Keratinocyte (primary cell): Measurements from ENCODE around the gene PDZD7. TPM values are rescaled to one million over a fixed set of nuclear protein-coding genes. Genes with fewer than 3 reads are reported as not detected.

Source experiments
- DNase-seq: peaks from one replicate; pipeline ENCODE4 v3.0.0-alpha.2; 2011; ENCODE audit warnings: low read depth, missing footprints, low spot score
- FAIRE-seq: peaks from 2 replicates; lab custom pipeline; 2011; peaks lifted over from hg19 to GRCh38; lab: Jason Lieb, UNC
- H2AFZ ChIP-seq: 2 replicates; pipeline ENCODE4 v1.6.0; 2012; ENCODE audit warnings: low read length, control low read depth, inconsistent platforms; ENCODE audit not compliant: control insufficient read depth
- H3K27ac ChIP-seq: 2 replicates; pipeline ENCODE4 v1.5.1; 2011; ENCODE audit warnings: low read length; ENCODE audit not compliant: control insufficient read depth, insufficient read depth
- H3K27me3 ChIP-seq: 3 replicates; pipeline ENCODE4 v1.6.0; 2011; ENCODE audit warnings: low read length; ENCODE audit not compliant: control insufficient read depth, insufficient read depth; ENCODE audit errors: extremely low read depth
- H3K36me3 ChIP-seq, 2 experiments: 2 replicates in 1 of 2; 3 replicates in 1 of 2; pipeline ENCODE4 v1.5.1; 2011; ENCODE audit warnings: low read length in 2 of 2, mild to moderate bottlenecking in 1 of 2; ENCODE audit not compliant: control insufficient read depth in 2 of 2, insufficient read depth in 2 of 2; ENCODE audit errors: extremely low read depth in 1 of 2
- H3K4me1 ChIP-seq: 3 replicates; pipeline ENCODE4 v1.5.1; 2011; ENCODE audit warnings: low read length; ENCODE audit not compliant: control insufficient read depth, insufficient read depth; ENCODE audit errors: extremely low read depth
- H3K4me2 ChIP-seq: 3 replicates; pipeline ENCODE4 v1.6.0; 2011; ENCODE audit warnings: low read depth, low read length; ENCODE audit not compliant: control insufficient read depth, insufficient read depth; ENCODE audit errors: extremely low read depth
- H3K4me3 ChIP-seq, 3 experiments: fragments of 200-600 bp in 1 of 3; sonication (generic) in 1 of 3; 2 replicates in 2 of 3; 3 replicates in 1 of 3; pipeline ENCODE4 v1.5.1; 2011 to 2016; ENCODE audit warnings: low read length in 3 of 3, mild to moderate bottlenecking in 3 of 3, control low read depth in 2 of 3, inconsistent platforms in 1 of 3, low read depth in 1 of 3, mixed read lengths in 1 of 3, mixed run types in 1 of 3, moderate library complexity in 1 of 3; ENCODE audit not compliant: control insufficient read depth in 2 of 3, insufficient read depth in 2 of 3; ENCODE audit errors: extremely low read depth in 1 of 3
- H3K79me2 ChIP-seq: 2 replicates; pipeline ENCODE4 v1.6.0; 2012; ENCODE audit warnings: low read length; ENCODE audit not compliant: control insufficient read depth, insufficient read depth
- H3K9ac ChIP-seq: 3 replicates; pipeline ENCODE4 v1.6.0; 2011; ENCODE audit warnings: low read length; ENCODE audit not compliant: control insufficient read depth, insufficient read depth; ENCODE audit errors: extremely low read depth
- H3K9me1 ChIP-seq: 3 replicates; pipeline ENCODE4 v1.6.0; 2011; ENCODE audit warnings: low read length; ENCODE audit not compliant: control insufficient read depth, insufficient read depth; ENCODE audit errors: extremely low read depth
- H3K9me3 ChIP-seq: 2 replicates; pipeline ENCODE4 v1.5.1; 2012; ENCODE audit warnings: low read depth, low read length; ENCODE audit not compliant: control insufficient read depth
- H4K20me1 ChIP-seq: 3 replicates; pipeline ENCODE4 v1.6.0; 2011; ENCODE audit warnings: low read length; ENCODE audit not compliant: control insufficient read depth, insufficient read depth; ENCODE audit errors: extremely low read depth
- CTCF ChIP-seq, 3 experiments: IDR thresholded peaks in 1 of 3; conservative IDR thresholded peaks in 1 of 3; optimal IDR thresholded peaks in 1 of 3; 2 replicates in 2 of 3; 3 replicates in 1 of 3; pipeline versions ENCODE3 to v1.5.1; 2011; ENCODE audit warnings: low read length in 3 of 3, mild to moderate bottlenecking in 3 of 3, moderate library complexity in 2 of 3, control low read depth in 1 of 3, inconsistent platforms in 1 of 3; ENCODE audit not compliant: insufficient read depth in 2 of 3; ENCODE audit errors: extremely low read depth in 1 of 3
- EZH2 ChIP-seq: IDR thresholded peaks from one replicate; pipeline ENCODE4 v1.6.1; 2012; ENCODE audit warnings: inconsistent platforms, mild to moderate bottlenecking, low read length, moderate library complexity
- dilution Hi-C: fragments of 300-500 bp; cut with MboI; formaldehyde crosslinking; loops from one replicate; pipeline ENCODE4 v1.7.0; 2020; ENCODE audit warnings: low sequenced_read_pairs; ENCODE audit not compliant: extremely low pct_ligation_motif_present
- polyA plus RNA-seq, 5 experiments: library from polyadenylated mRNA; depleted of rRNA in 3 of 5; stranded (reverse) in 3 of 5; stranded (forward) in 1 of 5; unstranded in 1 of 5; fragments of >200 nt; gene quantifications; 1 replicate in 1 of 5; 2 replicates in 3 of 5; 3 replicates in 1 of 5; pipeline versions ENCODE4 v1.2.1 to v1.2.3, GENCODE V29; 2011 to 2012; ENCODE audit warnings: missing spikeins in 2 of 5, low read depth in 1 of 5, low replicate concordance in 1 of 5

PDZD7 gene
- polyA plus RNA-seq, 1 donor (not counting 4 experiments of a cell fraction or from before 2014, with no cell fraction given): 0.54 TPM

- no peaks in the 10 kb centered on the region for H3K79me2 ChIP-seq
- dilution Hi-C loops: no loop called here
- FAIRE-seq: no peak
- no peak overlapping the region for H3K4me3 ChIP-seq
- H3K36me3 ChIP-seq: no peaks in the 10 kb centered on the region
- H3K9ac ChIP-seq: no peak overlapping the region
- TF ChIP-seq EZH2: no peak
- no peak for TF ChIP-seq CTCF (optimal IDR thresholded peaks at IDR 0.05 in 1 of 3, IDR thresholded peaks at IDR 0.05 in 1 of 3, conservative IDR thresholded peaks at IDR 0.05 in 1 of 3; ENCODE audit: extremely low read depth in 1 of 3, insufficient read depth in 2 of 3, low read length in 3 of 3)
- no peak for DNase-seq
- no peaks in the 10 kb centered on the region for H3K9me3 ChIP-seq
- no peak overlapping the region for H3K4me2 ChIP-seq
- no peak overlapping the region for H3K27ac ChIP-seq
- no peak overlapping the region for H2AFZ ChIP-seq
- H3K4me1 ChIP-seq: peaks cover 9% of the 10 kb centered on the region
- H4K20me1 ChIP-seq: no peaks in the 10 kb centered on the region
- no peaks in the 10 kb centered on the region for H3K9me1 ChIP-seq
- H3K27me3 ChIP-seq: peaks cover 23% of the 10 kb centered on the region
Observed at GRCh38 chr10:101070098-101070497, 39.2 kb upstream of the PDZD7 start.

GRCh38 chr10:101069441-101069840 is 38.5 kb upstream of the PDZD7 start:
- peaks cover 23% of the 10 kb centered on the region for H3K27me3 ChIP-seq
- dilution Hi-C loops: no loop called here
- FAIRE-seq: no peak
- H2AFZ ChIP-seq: no peak overlapping the region
- no peaks in the 10 kb centered on the region for H4K20me1 ChIP-seq
- H3K9me3 ChIP-seq: no peaks in the 10 kb centered on the region
- H3K36me3 ChIP-seq: no peaks in the 10 kb centered on the region
- no peak for TF ChIP-seq EZH2
- no peak for TF ChIP-seq CTCF (optimal IDR thresholded peaks at IDR 0.05 in 1 of 3, IDR thresholded peaks at IDR 0.05 in 1 of 3, conservative IDR thresholded peaks at IDR 0.05 in 1 of 3; ENCODE audit: extremely low read depth in 1 of 3, insufficient read depth in 2 of 3, low read length in 3 of 3)
- no peaks in the 10 kb centered on the region for H3K79me2 ChIP-seq
- H3K27ac ChIP-seq: no peak overlapping the region
- DNase-seq: no peak
- peaks cover 9% of the 10 kb centered on the region for H3K4me1 ChIP-seq
- no peaks in the 10 kb centered on the region for H3K9me1 ChIP-seq
- no peak overlapping the region for H3K4me2 ChIP-seq
- no peak overlapping the region for H3K9ac ChIP-seq
- no peak overlapping the region for H3K4me3 ChIP-seq
